GM08714 (cell line): ENCODE data around the gene KANSL1L.
"Not testable (repeated sequence)": the region's sequence is repeated elsewhere in the genome, so short reads cannot be mapped to it uniquely, and the experiment has no call there.

Source experiments
- H3K4me3 ChIP-seq: fragments of 200-500 bp; sonication (Bioruptor generic); 2 replicates; pipeline ENCODE4 v1.5.1; 2014; ENCODE audit warnings: mild to moderate bottlenecking, low read length, inconsistent platforms
- ZNF274 ChIP-seq: IDR thresholded peaks from 2 replicates; pipeline ENCODE4 v1.6.1; 2012; ENCODE audit warnings: mild to moderate bottlenecking, low read depth, low read length

The KANSL1L gene

GRCh38 chr2:210171309-210172218 lies at the start of gene KANSL1L:
TSS of gene KANSL1L (minus strand) at chr2:210171409. CDS start at chr2:210154582, 16,827 bp downstream.
- H3K4me3 ChIP-seq, result peak within 1 kb of the TSS; percentile 99
- TF ChIP-seq ZNF274, result no peak

GRCh38 chr2:210215120-210215519 lies 43.9 kb upstream of the KANSL1L start:
- H3K4me3 ChIP-seq, result no peak overlapping the region
- no peak for TF ChIP-seq ZNF274

GRCh38 chr2:210210185-210210584 lies 39.0 kb upstream of the KANSL1L start:
- H3K4me3 ChIP-seq, result no peak overlapping the region
- TF ChIP-seq ZNF274, result no peak

- no peak for TF ChIP-seq ZNF274
- H3K4me3 ChIP-seq, result no peak overlapping the region
These were observed 36.7 kb upstream of the KANSL1L start for GRCh38 chr2:210207929-210208328.

GRCh38 chr2:210203558-210203957 lies 32.3 kb upstream of the KANSL1L start:
- TF ChIP-seq ZNF274, result no peak
- H3K4me3 ChIP-seq, result no peak overlapping the region

- H3K4me3 ChIP-seq, result no peak overlapping the region
- TF ChIP-seq ZNF274, result no peak
These were observed 31.9 kb upstream of the KANSL1L start for GRCh38 chr2:210203147-210203546.

GRCh38 chr2:210199854-210200253 lies 28.6 kb upstream of the KANSL1L start:
- H3K4me3 ChIP-seq, result no peak overlapping the region
- TF ChIP-seq ZNF274, result no peak

GRCh38 chr2:210199186-210199765 lies 28.1 kb upstream of the KANSL1L start:
- no peak overlapping the region for H3K4me3 ChIP-seq
- no peak for TF ChIP-seq ZNF274

GRCh38 chr2:210198326-210198725 lies 27.1 kb upstream of the KANSL1L start:
- no peak overlapping the region for H3K4me3 ChIP-seq
- TF ChIP-seq ZNF274, result no peak

GRCh38 chr2:210197720-210198119 lies 26.5 kb upstream of the KANSL1L start:
- TF ChIP-seq ZNF274, result no peak

GRCh38 chr2:210195101-210195852 lies 24.1 kb upstream of the KANSL1L start:
- no peak overlapping the region for H3K4me3 ChIP-seq
- TF ChIP-seq ZNF274, result no peak

More at GRCh38 chr2:210197720-210198119, 26.5 kb upstream of the KANSL1L start:
- no peak overlapping the region for H3K4me3 ChIP-seq

- H3K4me3 ChIP-seq, result no peak overlapping the region
- TF ChIP-seq ZNF274, result no peak
These were observed 19.1 kb upstream of the KANSL1L start for GRCh38 chr2:210190345-210190744.

- no peak overlapping the region for H3K4me3 ChIP-seq
- no peak for TF ChIP-seq ZNF274
These were observed 18.4 kb upstream of the KANSL1L start for GRCh38 chr2:210189452-210190138.

GRCh38 chr2:210188755-210189154 lies 17.5 kb upstream of the KANSL1L start:
- no peak overlapping the region for H3K4me3 ChIP-seq
- no peak for TF ChIP-seq ZNF274

GRCh38 chr2:210188190-210188589 lies 17.0 kb upstream of the KANSL1L start:
- H3K4me3 ChIP-seq, result no peak overlapping the region
- no peak for TF ChIP-seq ZNF274

GRCh38 chr2:210183936-210184335 lies 12.7 kb upstream of the KANSL1L start:
- not testable (repeated sequence) for H3K4me3 ChIP-seq

- H3K4me3 ChIP-seq, result not testable (repeated sequence)
These were observed 10.4 kb upstream of the KANSL1L start for GRCh38 chr2:210181606-210182088.

- H3K4me3 ChIP-seq, result not testable (repeated sequence)
These were observed 9.9 kb upstream of the KANSL1L start for GRCh38 chr2:210181033-210181605.
